Thoracic aorta (tissue), 2 donors: ENCODE measurements around the gene EDIL3. TPM values are rescaled to one million over a fixed set of nuclear protein-coding genes. Genes with fewer than 3 reads are reported as not detected.

ENCODE experiments used
- ATAC-seq: fragments of 150-250 bp; one replicate; pipeline ENCODE4 v1.8.0; 2017; ENCODE audit warnings: low read depth; ENCODE audit not compliant: insufficient number of reproducible peaks, low FRiP score
- DNase-seq: peaks from one replicate; pipeline ENCODE4 v3.0.0-alpha.2; 2020; ENCODE audit warnings: low spot score
- H3K27ac ChIP-seq, 2 donors: fragments of 200-600 bp; sonication (generic); 1 replicate in 1 of 2; 2 replicates in 1 of 2; pipeline ENCODE4 v1.5.1; 2016; ENCODE audit warnings: mild to moderate bottlenecking in 2 of 2, moderate library complexity in 2 of 2
- H3K27me3 ChIP-seq: fragments of 200-600 bp; sonication (generic); replicated peaks from 2 replicates; pipeline ENCODE4 v1.6.0; 2016; ENCODE audit warnings: mild to moderate bottlenecking; ENCODE audit not compliant: insufficient read depth
- H3K36me3 ChIP-seq: fragments of 200-600 bp; sonication (generic); one replicate; pipeline ENCODE4 v1.5.1; 2016
- H3K4me1 ChIP-seq, 2 donors: fragments of 200-600 bp; sonication (generic); 1 replicate in 1 of 2; 2 replicates in 1 of 2; pipeline versions ENCODE4 v1.5.1 to v1.6.0; 2016; ENCODE audit warnings: low read depth in 2 of 2, mild to moderate bottlenecking in 1 of 2; ENCODE audit not compliant: control insufficient read depth in 1 of 2
- H3K4me3 ChIP-seq: fragments of 200-600 bp; sonication (generic); 2 replicates; pipeline ENCODE4 v1.5.1; 2016; ENCODE audit warnings: mild to moderate bottlenecking
- H3K9me3 ChIP-seq: fragments of 200-600 bp; sonication (generic); 2 replicates; pipeline ENCODE4 v1.5.1; 2016
- CTCF ChIP-seq: fragments of 200-600 bp; sonication (generic); IDR thresholded peaks from one replicate; pipeline ENCODE4 v1.5.1; 2019; ENCODE audit warnings: antibody characterized with exemption
- total RNA-seq, 2 donors: library from RNA; depleted of rRNA; stranded (reverse); fragments of >200 nt; gene quantifications; one replicate each; pipeline versions ENCODE4 v1.1.0 to v1.2.3, GENCODE V29; 2016

EDIL3 gene
- total RNA-seq, 2 donors from 2014 or later, result 157 to 170 TPM

- DNase-seq (no peak), ATAC-seq (no peak)
- no peak for TF ChIP-seq CTCF
- Histone ChIP-seq H3K4me1 (peaks cover 23 to 30% of the 10 kb centered on the region in 2 donors), H3K9me3 (no peaks in the 10 kb centered on the region), H3K27ac (no peak overlapping the region), H3K4me3 (peak overlapping the region; percentile 34), H3K36me3 (no peaks in the 10 kb centered on the region), H3K27me3 (no peaks in the 10 kb centered on the region)
These were observed 12.5 kb downstream of the EDIL3 start for GRCh38 chr5:84372066-84372695.

GRCh38 chr5:84370176-84370575 lies 14.5 kb downstream of the EDIL3 start:
- Histone ChIP-seq H3K4me3 (no peak overlapping the region), H3K36me3 (no peaks in the 10 kb centered on the region), H3K27ac (no peak overlapping the region), H3K4me1 (peaks cover 18% of the 10 kb centered on the region in 2 donors), H3K27me3 (no peaks in the 10 kb centered on the region), H3K9me3 (no peaks in the 10 kb centered on the region)
- no peak for ATAC-seq
- DNase-seq, result no peak
- TF ChIP-seq CTCF, result no peak

- H3K4me1 ChIP-seq, result peaks cover 4 to 5% of the 10 kb centered on the region in 2 donors
- H3K36me3 ChIP-seq, result no peaks in the 10 kb centered on the region
- ATAC-seq, result no peak
- H3K27ac ChIP-seq, result no peak overlapping the region
- H3K9me3 ChIP-seq, result no peaks in the 10 kb centered on the region
- no peak for TF ChIP-seq CTCF
- no peaks in the 10 kb centered on the region for H3K27me3 ChIP-seq
- no peak overlapping the region for H3K4me3 ChIP-seq
- DNase-seq, result no peak
These were observed 20.6 kb downstream of the EDIL3 start for GRCh38 chr5:84364043-84364442.

- no peak overlapping the region for H3K27ac ChIP-seq
- H3K9me3 ChIP-seq, result no peaks in the 10 kb centered on the region
- no peak for TF ChIP-seq CTCF
- no peaks in the 10 kb centered on the region for H3K36me3 ChIP-seq
- H3K4me3 ChIP-seq, result no peak overlapping the region
- no peaks in the 10 kb centered on the region for H3K27me3 ChIP-seq
- no peak for DNase-seq
- H3K4me1 ChIP-seq, result peaks cover 4 to 5% of the 10 kb centered on the region in 2 donors
- no peak for ATAC-seq
These were observed 22.5 kb downstream of the EDIL3 start for GRCh38 chr5:84362061-84362720.

DNA sequence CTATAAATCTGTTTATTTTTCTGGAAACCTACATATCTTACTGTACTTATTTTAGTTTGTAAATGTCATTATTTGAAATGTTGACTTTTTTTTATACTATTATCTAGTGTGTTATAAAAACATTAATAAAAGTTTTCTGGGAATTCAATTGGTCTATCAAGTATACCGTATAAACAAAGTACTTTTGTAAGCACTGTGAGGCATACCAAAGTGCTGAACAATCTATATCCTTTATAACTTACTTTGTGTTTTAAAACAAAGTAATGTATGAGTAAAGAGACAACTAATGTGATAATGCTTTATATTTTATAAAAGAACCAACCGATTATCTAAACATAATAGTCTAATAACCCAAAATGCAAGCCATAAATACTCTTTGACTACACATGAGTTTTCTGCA lies 23.1 kb downstream of the EDIL3 start:
- DNase-seq (no peak), ATAC-seq (no peak)
- Histone ChIP-seq H3K27me3 (no peaks in the 10 kb centered on the region), H3K9me3 (no peaks in the 10 kb centered on the region), H3K4me1 (peaks cover 4 to 5% of the 10 kb centered on the region in 2 donors), H3K4me3 (no peak overlapping the region), H3K36me3 (no peaks in the 10 kb centered on the region), H3K27ac (no peak overlapping the region)
- TF ChIP-seq CTCF, result no peak
